IPS-18c (cell line): ENCODE data around the gene SLC35E1.
A peak's percentile ranks its signal among the peaks of the same experiment; 100 is the strongest.

ENCODE experiments used
- H3K4me3 ChIP-seq: 2 replicates; pipeline ENCODE4 v1.7.0; 2013; ENCODE audit warnings: low read depth, mild to moderate bottlenecking, low read length, moderate library complexity; ENCODE audit not compliant: insufficient read depth
- H3K9me3 ChIP-seq: one replicate; pipeline ENCODE4 v1.6.1; 2013; ENCODE audit warnings: mild to moderate bottlenecking, low read length, moderate library complexity; ENCODE audit not compliant: control insufficient read depth, insufficient read depth

The SLC35E1 gene

DNA sequence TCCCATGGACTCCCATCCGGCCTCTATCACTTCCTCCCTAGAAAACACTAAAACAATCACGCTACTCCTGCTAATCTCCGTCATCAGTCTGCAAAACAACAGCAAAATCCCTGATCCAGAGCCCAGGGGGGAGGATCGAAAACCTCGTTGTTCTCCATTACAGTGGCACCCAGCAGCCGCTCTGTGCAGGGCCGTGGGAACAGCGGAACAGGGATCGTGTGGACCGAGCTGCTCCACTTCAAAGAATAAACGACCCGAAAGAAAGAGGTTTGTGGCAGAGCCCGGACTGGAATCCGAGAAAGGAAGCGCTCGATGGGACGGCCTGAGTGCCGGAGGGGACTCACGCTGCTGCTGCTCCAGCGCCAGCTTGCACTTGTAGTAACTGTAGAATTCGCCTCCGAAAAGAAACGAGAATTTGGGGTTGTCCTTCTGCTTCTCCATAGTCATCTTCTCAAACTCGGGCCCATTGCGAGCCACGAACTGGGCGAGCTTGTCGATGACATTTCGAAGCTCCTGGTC, 30.6 kb downstream of the SLC35E1 start:
- peaks cover 4% of the 10 kb centered on the region for H3K9me3 ChIP-seq
- H3K4me3 ChIP-seq, result peak overlapping the region; percentile 76

DNA sequence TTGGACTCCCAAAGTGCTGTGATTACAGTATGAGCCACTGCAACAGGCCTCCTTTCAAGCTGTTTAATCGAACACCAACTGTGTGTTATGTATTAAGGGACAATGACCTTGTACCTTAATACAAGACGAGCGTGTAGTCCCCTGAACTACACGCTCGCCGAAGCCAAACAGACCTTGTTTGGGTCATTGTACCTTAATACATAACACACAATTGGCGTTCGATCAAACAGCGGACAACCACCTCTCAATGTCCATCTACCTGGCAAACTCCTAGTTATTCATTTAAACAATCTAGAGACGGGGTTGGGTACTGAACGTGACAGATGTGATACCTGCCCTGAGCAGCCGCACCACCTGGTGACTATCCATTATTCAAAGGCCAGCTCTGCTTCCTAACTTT, 31.3 kb downstream of the SLC35E1 start:
- Histone ChIP-seq H3K4me3 (peak overlapping the region; percentile 76), H3K9me3 (peaks cover 4% of the 10 kb centered on the region)

GRCh38 chr19:16537111-16537510, 35.1 kb downstream of the SLC35E1 start:
- no peak overlapping the region for H3K4me3 ChIP-seq
- peaks cover 2% of the 10 kb centered on the region for H3K9me3 ChIP-seq

DNA sequence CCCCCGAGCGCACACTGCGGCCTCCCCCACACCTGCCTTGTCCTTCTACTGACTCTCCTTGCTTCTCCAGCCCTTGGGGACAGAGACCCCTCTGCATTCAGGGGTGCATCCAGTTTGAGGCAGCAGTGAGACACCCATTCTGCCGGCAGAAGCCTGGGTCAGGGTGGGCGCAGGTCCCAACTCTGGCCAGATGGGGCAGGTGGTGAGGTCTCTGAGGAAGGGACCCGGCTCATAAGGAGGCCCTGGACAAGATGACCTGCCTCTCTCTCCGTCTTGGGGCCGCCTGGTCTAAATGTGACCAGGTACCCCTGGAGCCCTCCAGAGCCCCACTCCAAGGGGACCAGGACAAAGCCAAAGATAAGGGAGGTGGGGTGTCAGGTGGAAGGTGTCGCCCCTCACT, 36.1 kb downstream of the SLC35E1 start:
- Histone ChIP-seq H3K9me3 (peaks cover 2% of the 10 kb centered on the region), H3K4me3 (no peak overlapping the region)

- Histone ChIP-seq H3K9me3 (peaks cover 2% of the 10 kb centered on the region), H3K4me3 (no peak overlapping the region)
Measured at GRCh38 chr19:16535381-16535780, 36.8 kb downstream of the SLC35E1 start.

GRCh38 chr19:16532440-16533234, 39.6 kb downstream of the SLC35E1 start:
- Histone ChIP-seq H3K9me3 (no peaks in the 10 kb centered on the region), H3K4me3 (no peak overlapping the region)

DNA sequence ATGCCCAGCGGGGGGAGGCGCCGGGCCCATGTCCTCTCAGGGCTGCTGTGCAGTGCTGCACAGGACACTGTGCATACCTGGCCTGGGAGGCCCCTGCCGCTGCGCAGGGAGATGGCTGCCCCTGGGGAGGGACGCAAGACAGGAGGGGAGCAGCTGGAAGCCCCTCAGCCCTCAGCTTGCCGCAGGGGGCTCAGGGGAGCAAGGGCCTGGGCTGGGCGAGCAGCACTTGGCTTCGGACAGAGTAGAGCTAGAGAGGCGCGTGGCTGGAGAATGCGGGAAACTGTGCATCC, 40.9 kb downstream of the SLC35E1 start:
- no peak overlapping the region for H3K4me3 ChIP-seq
- no peaks in the 10 kb centered on the region for H3K9me3 ChIP-seq

- no peaks in the 10 kb centered on the region for H3K9me3 ChIP-seq
- no peak overlapping the region for H3K4me3 ChIP-seq
Measured at GRCh38 chr19:16530540-16531379, 41.5 kb downstream of the SLC35E1 start.

GRCh38 chr19:16529466-16530144, 42.6 kb downstream of the SLC35E1 start:
- Histone ChIP-seq H3K4me3 (no peak overlapping the region), H3K9me3 (no peaks in the 10 kb centered on the region)

GRCh38 chr19:16527971-16528521, 44.2 kb downstream of the SLC35E1 start:
- H3K9me3 ChIP-seq, result no peaks in the 10 kb centered on the region
- H3K4me3 ChIP-seq, result no peak overlapping the region

GRCh38 chr19:16527334-16527935, 44.8 kb downstream of the SLC35E1 start:
- Histone ChIP-seq H3K9me3 (no peaks in the 10 kb centered on the region), H3K4me3 (no peak overlapping the region)

DNA sequence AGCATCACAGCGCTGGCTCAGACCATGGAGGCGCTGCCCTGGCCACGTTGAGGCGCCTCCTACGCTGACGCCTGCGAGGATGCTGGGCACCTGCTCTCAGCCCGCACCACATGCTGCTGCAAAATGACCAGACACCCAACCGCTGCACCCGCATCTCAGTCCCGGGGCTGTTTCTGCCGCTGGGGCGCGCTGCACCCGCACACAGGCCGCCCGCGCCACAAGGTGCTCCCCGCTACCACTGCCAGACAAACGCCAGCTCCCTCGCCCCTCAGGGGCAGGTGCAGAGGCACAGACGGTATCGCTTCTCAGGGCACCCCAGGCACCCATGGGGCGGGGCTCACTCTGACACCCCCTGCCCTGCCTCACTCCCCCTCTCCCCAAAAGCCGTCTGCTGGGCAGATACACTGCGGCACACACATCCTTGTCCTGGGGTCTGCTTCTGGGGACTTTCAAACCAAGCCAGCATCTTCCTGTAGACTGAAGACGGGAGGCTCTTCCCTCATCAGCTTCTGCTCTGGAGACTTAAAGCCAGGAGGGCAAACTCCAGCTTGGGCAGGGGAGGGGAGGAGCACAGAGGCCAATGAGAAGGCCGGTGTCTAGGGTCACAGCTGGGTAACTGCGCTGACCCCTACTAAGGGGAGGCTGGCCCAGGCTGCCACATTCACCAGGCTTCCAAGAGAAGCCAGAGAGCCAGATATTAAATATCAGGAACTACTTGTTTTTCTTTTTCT, 46.3 kb downstream of the SLC35E1 start:
- no peaks in the 10 kb centered on the region for H3K9me3 ChIP-seq
- H3K4me3 ChIP-seq, result no peak overlapping the region

DNA sequence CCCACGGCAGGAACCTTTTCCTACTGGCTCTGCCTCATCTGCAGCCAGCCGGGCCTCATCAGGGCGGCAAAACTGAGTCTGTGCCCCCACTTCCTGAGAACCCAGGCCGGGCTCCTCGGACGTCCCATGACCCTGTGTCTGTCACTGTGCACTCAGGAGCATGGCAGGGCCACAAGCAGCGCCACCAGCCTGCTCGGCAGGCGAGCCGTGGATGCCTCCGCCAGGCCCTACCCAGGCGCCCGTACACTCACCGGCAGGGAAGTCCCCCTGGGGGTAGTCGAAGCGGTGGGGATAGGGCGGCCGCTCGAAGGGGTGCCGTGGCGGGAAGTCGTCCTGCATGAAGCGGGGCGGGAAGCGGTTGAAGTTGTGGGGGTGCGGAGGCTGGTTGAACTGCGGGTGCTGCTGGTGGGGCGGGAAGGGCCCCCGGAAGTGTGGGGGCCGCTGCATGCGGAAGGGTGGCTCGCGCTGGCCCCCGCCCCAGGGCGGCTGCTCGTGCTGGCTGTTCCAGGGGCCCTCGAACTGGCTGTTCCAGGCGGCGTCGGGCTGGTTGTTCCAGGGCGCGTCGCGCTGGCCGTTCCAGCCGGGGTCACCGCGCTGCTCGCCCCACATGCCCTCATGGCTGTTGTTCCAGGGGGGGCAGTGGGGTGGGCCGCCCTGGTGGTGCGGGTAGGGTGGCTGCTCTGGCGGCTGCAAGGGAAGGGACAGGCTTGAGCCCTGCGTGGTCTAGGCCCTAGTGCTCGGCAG, 47.1 kb downstream of the SLC35E1 start:
- H3K4me3 ChIP-seq, result no peak overlapping the region
- no peaks in the 10 kb centered on the region for H3K9me3 ChIP-seq

- Histone ChIP-seq H3K9me3 (peaks cover 2% of the 10 kb centered on the region), H3K4me3 (no peak overlapping the region)
Measured at GRCh38 chr19:16522559-16523377, 49.4 kb downstream of the SLC35E1 start.

DNA sequence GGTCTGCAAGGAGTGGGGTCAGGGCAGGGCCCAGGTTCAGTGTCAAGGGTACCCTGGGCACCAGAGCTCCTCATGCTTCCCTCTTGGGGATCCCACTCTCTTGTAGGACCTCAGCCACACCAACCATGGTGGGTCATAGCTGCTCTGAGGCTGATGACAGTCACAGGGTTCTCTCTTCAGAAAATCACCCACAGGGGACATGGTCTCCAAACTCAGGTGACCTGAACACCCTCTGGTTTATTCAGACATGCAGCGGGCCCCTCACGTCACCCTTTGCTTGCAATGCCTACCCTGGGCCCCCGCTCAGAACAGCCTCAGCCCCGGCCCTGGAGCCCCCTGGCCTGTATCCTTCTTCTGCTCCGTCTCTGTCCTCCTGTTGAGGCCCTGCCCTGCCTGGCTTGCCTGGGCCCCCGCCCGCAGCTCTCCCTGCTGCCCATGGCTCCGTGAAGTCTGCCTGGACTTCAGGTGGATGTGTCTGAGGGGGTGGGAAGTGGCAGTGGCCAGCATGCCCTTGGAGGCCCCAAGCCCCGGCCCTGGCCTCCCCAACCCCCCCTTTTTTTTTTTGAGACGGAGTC, 50.4 kb downstream of the SLC35E1 start:
- no peak overlapping the region for H3K4me3 ChIP-seq

More for the DNA sequence above, 50.4 kb downstream of the SLC35E1 start:
- peaks cover 2% of the 10 kb centered on the region for H3K9me3 ChIP-seq
